NCI-H526 (cell line): ENCODE data around the gene TP53AIP1.

Source experiments
- DNase-seq, 2 experiments: peaks; one replicate each; lab custom pipeline; 2025; lab: John Stamatoyannopoulos, UW

The TP53AIP1 gene

GRCh38 chr11:128942817-128943427 lies at the start of gene TP53AIP1:
TSS of gene TP53AIP1 (minus strand) at chr11:128942871. CDS start at chr11:128937818, 5,053 bp downstream.
- no peak for DNase-seq

GRCh38 chr11:128988242-128988970 lies 45.7 kb upstream of the TP53AIP1 start:
- peak in 1 of 2 experiments; percentile 24 for DNase-seq

GRCh38 chr11:128985880-128986279 lies 43.2 kb upstream of the TP53AIP1 start:
- no peak for DNase-seq

GRCh38 chr11:128983023-128983422 lies 40.4 kb upstream of the TP53AIP1 start:
- peak in 1 of 2 experiments; percentile 31 for DNase-seq

- DNase-seq: no peak
These were observed 38.6 kb upstream of the TP53AIP1 start for GRCh38 chr11:128981254-128981653.

GRCh38 chr11:128970598-128971190 lies 28.0 kb upstream of the TP53AIP1 start:
- DNase-seq: no peak

GRCh38 chr11:128968916-128969315 lies 26.2 kb upstream of the TP53AIP1 start:
- DNase-seq: peak in 1 of 2 experiments; percentile 20

- no peak for DNase-seq
These were observed 24.9 kb upstream of the TP53AIP1 start for GRCh38 chr11:128967578-128967977.

- DNase-seq: no peak
These were observed 22.8 kb upstream of the TP53AIP1 start for GRCh38 chr11:128965485-128965884.

- DNase-seq: no peak
These were observed 21.8 kb upstream of the TP53AIP1 start for GRCh38 chr11:128964463-128964930.

- DNase-seq: no peak
These were observed 21.2 kb upstream of the TP53AIP1 start for GRCh38 chr11:128963744-128964325.

- no peak for DNase-seq
These were observed 20.2 kb upstream of the TP53AIP1 start for GRCh38 chr11:128962896-128963295.

GRCh38 chr11:128961645-128962044 lies 19.0 kb upstream of the TP53AIP1 start:
- DNase-seq: no peak

- DNase-seq: peak in 1 of 2 experiments; percentile 58
These were observed 14.5 kb upstream of the TP53AIP1 start for GRCh38 chr11:128957202-128957482.

GRCh38 chr11:128956401-128957201 lies 13.9 kb upstream of the TP53AIP1 start:
- peak; percentile 93 to 97 for DNase-seq

- no peak for DNase-seq
These were observed 13.0 kb upstream of the TP53AIP1 start for GRCh38 chr11:128955636-128956035.

GRCh38 chr11:128953151-128953550 lies 10.5 kb upstream of the TP53AIP1 start:
- DNase-seq: no peak

GRCh38 chr11:128949791-128950454 lies 7.3 kb upstream of the TP53AIP1 start:
- no peak for DNase-seq

- DNase-seq: peak; percentile 47 to 85
These were observed 5.9 kb upstream of the TP53AIP1 start for GRCh38 chr11:128948583-128948982.

- DNase-seq: no peak
These were observed 5.1 kb upstream of the TP53AIP1 start for GRCh38 chr11:128947773-128948172.

GRCh38 chr11:128946648-128947047 lies 4.0 kb upstream of the TP53AIP1 start:
- DNase-seq: no peak
